ENCODE results near the gene TUT7. TPM values are rescaled to one million over a fixed set of nuclear protein-coding genes. Genes with fewer than 3 reads are reported as not detected.

TUT7 gene
- total RNA-seq, 4 donors from 2014 or later, result 21.5 to 50.6 (median 29.6) TPM

- no peaks in the 10 kb centered on the region for H3K9me3 ChIP-seq
- 79 to 97% methylated on average over 4 of the region's 4 CpGs for WGBS, 2 donors (ENCODE audit: low coverage in 1 of 2)
- ATAC-seq, result no peak
- no peak for TF ChIP-seq CTCF (IDR thresholded peaks at IDR 0.05)
- peaks cover 6 to 45% of the 10 kb centered on the region in 2 donors for H3K36me3 ChIP-seq
- H3K4me3 ChIP-seq, result no peak overlapping the region
- no peak overlapping the region for H3K27ac ChIP-seq
- peaks cover 0 to 29% (median 7%) of the 10 kb centered on the region in 3 donors for H3K4me1 ChIP-seq
- no peaks in the 10 kb centered on the region for H3K27me3 ChIP-seq
These were observed 82.0 kb downstream of the TUT7 start for GRCh38 chr9:86272221-86272620.

- H3K4me3 ChIP-seq, result no peak overlapping the region
- TF ChIP-seq CTCF (IDR thresholded peaks at IDR 0.05) (no peak), POLR2AphosphoS5 (IDR thresholded peaks at IDR 0.05) (no peak), POLR2A (IDR thresholded peaks at IDR 0.05) (no peak), EP300 (IDR thresholded peaks at IDR 0.05) (no peak)
- H3K27me3 ChIP-seq, result no peaks in the 10 kb centered on the region
- peaks cover 0 to 74% of the 10 kb centered on the region in 2 donors for H3K36me3 ChIP-seq
- H3K9me3 ChIP-seq, result no peaks in the 10 kb centered on the region
- no peak overlapping the region for H3K27ac ChIP-seq
- ATAC-seq, result no peak
- 100% methylated on average over 1 to 3 of the region's 6 CpGs for WGBS, 2 donors (ENCODE audit: low coverage in 1 of 2)
- H3K4me1 ChIP-seq, result no peaks in the 10 kb centered on the region
These were observed 90.3 kb downstream of the TUT7 start for GRCh38 chr9:86263876-86264275.

GRCh38 chr9:86262492-86262891, 91.7 kb downstream of the TUT7 start:
- Histone ChIP-seq H3K4me3 (no peak overlapping the region), H3K27ac (no peak overlapping the region), H3K36me3 (peaks cover 0 to 66% of the 10 kb centered on the region in 2 donors), H3K4me1 (no peaks in the 10 kb centered on the region), H3K27me3 (no peaks in the 10 kb centered on the region), H3K9me3 (no peaks in the 10 kb centered on the region)
- ATAC-seq, result no peak
- 77 to 81% methylated on average over 4 of the region's 4 CpGs for whole genome bisulfite sequencing, 2 donors (ENCODE audit: low coverage in 1 of 2)
- no peak for TF ChIP-seq POLR2A (IDR thresholded peaks at IDR 0.05)
- no peak for TF ChIP-seq CTCF (IDR thresholded peaks at IDR 0.05)
- no peak for TF ChIP-seq EP300 (IDR thresholded peaks at IDR 0.05)
- no peak for TF ChIP-seq POLR2AphosphoS5 (IDR thresholded peaks at IDR 0.05)

- peaks cover 0 to 45% of the 10 kb centered on the region in 2 donors for H3K36me3 ChIP-seq
- no peak within 1 kb of the TSS for H3K27ac ChIP-seq
- TF ChIP-seq CTCF (IDR thresholded peaks at IDR 0.05), result no peak
- TF ChIP-seq POLR2A (IDR thresholded peaks at IDR 0.05), result no peak
- no peak for TF ChIP-seq POLR2AphosphoS5 (IDR thresholded peaks at IDR 0.05)
- TF ChIP-seq EP300 (IDR thresholded peaks at IDR 0.05), result no peak
- WGBS, 2 donors (ENCODE audit: low coverage in 1 of 2), result 90 to 97% methylated on average over 5 to 8 of the region's 8 CpGs
- no peaks in the 10 kb centered on the region for H3K9me3 ChIP-seq
- no peaks in the 10 kb centered on the region for H3K4me1 ChIP-seq
- no peaks in the 10 kb centered on the region for H3K27me3 ChIP-seq
- no peak within 1 kb of the TSS for H3K4me3 ChIP-seq
- no peak for ATAC-seq
These were observed 94.7 kb downstream of the TUT7 start, which contains the start of gene C9orf153 for GRCh38 chr9:86259557-86259956. Gene C9orf153 (minus strand): TSS chr9:86259657. CDS start chr9:86229603, 30,054 bp downstream.

GRCh38 chr9:86257391-86257790, 96.8 kb downstream of the TUT7 start:
- Histone ChIP-seq H3K27me3 (no peaks in the 10 kb centered on the region), H3K9me3 (no peaks in the 10 kb centered on the region), H3K4me3 (no peak overlapping the region), H3K4me1 (no peaks in the 10 kb centered on the region), H3K36me3 (peaks cover 0 to 25% of the 10 kb centered on the region in 2 donors), H3K27ac (no peak overlapping the region)
- TF ChIP-seq EP300 (IDR thresholded peaks at IDR 0.05) (no peak), POLR2A (IDR thresholded peaks at IDR 0.05) (no peak), CTCF (IDR thresholded peaks at IDR 0.05) (no peak), POLR2AphosphoS5 (IDR thresholded peaks at IDR 0.05) (no peak)
- no peak for ATAC-seq
- WGBS, 2 donors (ENCODE audit: low coverage in 1 of 2), result 60 to 80% methylated on average over 1 of the region's 2 CpGs
